Uterus (tissue), 2 donors: ENCODE results near the gene RSPH1.

Source experiments
- POLR2A ChIP-seq, 2 donors: fragments of 450-650 bp; IDR thresholded peaks; one replicate each; pipeline ENCODE4 v1.6.1; 2016; ENCODE audit warnings: antibody characterized with exemption in 2 of 2, mild to moderate bottlenecking in 1 of 2, moderate library complexity in 1 of 2
- TF ChIP-seq, protein P1 (sequence below), 4 experiments: fragments of 200-600 bp in 2 of 4; fragments of 450-650 bp in 2 of 4; sonication (generic) in 2 of 4; IDR thresholded peaks; one replicate each; pipeline ENCODE4 v1.5.1; 2016 to 2019; ENCODE audit warnings: antibody characterized with exemption in 4 of 4, mild to moderate bottlenecking in 2 of 4, moderate library complexity in 1 of 4

DNA sequence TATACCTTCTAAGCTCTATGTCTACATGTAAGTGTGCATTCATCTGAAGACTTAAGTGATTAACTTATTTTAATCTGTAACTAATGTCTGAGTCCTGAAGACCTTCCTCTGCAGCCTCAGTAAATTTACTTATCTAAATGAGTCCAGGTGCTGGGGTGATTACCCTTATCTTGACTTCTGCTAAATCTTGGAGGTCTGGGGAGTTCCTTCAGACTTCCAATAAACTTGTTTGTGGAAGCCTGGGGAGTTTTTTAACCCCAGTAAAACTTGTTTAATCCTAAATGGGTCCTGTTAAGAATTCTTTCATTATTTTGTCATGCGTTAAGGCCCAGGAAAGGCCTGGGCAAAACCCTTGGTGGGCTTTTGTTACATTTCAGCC lies 37.0 kb downstream of the RSPH1 start:
- TF ChIP-seq, protein P1, sequence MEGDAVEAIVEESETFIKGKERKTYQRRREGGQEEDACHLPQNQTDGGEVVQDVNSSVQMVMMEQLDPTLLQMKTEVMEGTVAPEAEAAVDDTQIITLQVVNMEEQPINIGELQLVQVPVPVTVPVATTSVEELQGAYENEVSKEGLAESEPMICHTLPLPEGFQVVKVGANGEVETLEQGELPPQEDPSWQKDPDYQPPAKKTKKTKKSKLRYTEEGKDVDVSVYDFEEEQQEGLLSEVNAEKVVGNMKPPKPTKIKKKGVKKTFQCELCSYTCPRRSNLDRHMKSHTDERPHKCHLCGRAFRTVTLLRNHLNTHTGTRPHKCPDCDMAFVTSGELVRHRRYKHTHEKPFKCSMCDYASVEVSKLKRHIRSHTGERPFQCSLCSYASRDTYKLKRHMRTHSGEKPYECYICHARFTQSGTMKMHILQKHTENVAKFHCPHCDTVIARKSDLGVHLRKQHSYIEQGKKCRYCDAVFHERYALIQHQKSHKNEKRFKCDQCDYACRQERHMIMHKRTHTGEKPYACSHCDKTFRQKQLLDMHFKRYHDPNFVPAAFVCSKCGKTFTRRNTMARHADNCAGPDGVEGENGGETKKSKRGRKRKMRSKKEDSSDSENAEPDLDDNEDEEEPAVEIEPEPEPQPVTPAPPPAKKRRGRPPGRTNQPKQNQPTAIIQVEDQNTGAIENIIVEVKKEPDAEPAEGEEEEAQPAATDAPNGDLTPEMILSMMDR (IDR thresholded peaks at IDR 0.05), result no peak
- no peak for TF ChIP-seq POLR2A (IDR thresholded peaks at IDR 0.05)
